Endothelial cell of umbilical vein (primary cell): ENCODE results near the gene ICA1L. TPM values are rescaled to one million over a fixed set of nuclear protein-coding genes. Genes with fewer than 3 reads are reported as not detected.

Experiments used
- BruUV-seq: library from RNA; stranded (reverse); fragments of 400-500 nt; replicated peaks from 2 replicates; lab custom pipeline; 2021; lab: Mats Ljungman, UMichigan
- CTCF ChIA-PET: fragments of 300-600, 350-600 bp; sonication (Branson Sonifier 250); formaldehyde crosslinking; loops from one replicate; lab custom pipeline; 2021; ENCODE audit warnings: antibody characterized with exemption, inconsistent platforms; lab: Charles Lee
- POLR2A ChIA-PET: fragments of 300-600, 350-600 bp; sonication (Branson Sonifier 250); formaldehyde crosslinking; loops from one replicate; lab custom pipeline; 2021; ENCODE audit warnings: antibody characterized with exemption, inconsistent platforms; lab: Charles Lee
- DNase-seq: peaks from one replicate; pipeline ENCODE4 v3.0.0-alpha.2; 2011; ENCODE audit warnings: low read depth, low spot score
- FAIRE-seq: peaks from 2 replicates; lab custom pipeline; 2011; peaks lifted over from hg19 to GRCh38; lab: Jason Lieb, UNC
- H2AFZ ChIP-seq: 2 replicates; pipeline ENCODE4 v1.6.0; 2012; ENCODE audit warnings: low read depth, low read length, control low read depth, inconsistent platforms
- H3K27ac ChIP-seq: 2 replicates; pipeline ENCODE4 v1.5.1; 2011; ENCODE audit warnings: low read depth, mild to moderate bottlenecking, control low read depth, low read length, moderate library complexity; ENCODE audit not compliant: insufficient read depth
- H3K27me3 ChIP-seq, 2 experiments: 2 replicates each; pipeline versions ENCODE4 v1.6.0 to v1.6.1; 2011; ENCODE audit warnings: low read length in 2 of 2, mixed read lengths in 1 of 2; ENCODE audit not compliant: control insufficient read depth in 2 of 2, insufficient read depth in 2 of 2
- H3K36me3 ChIP-seq, 2 experiments: 2 replicates in 1 of 2; 3 replicates in 1 of 2; pipeline ENCODE4 v1.5.1; 2011; ENCODE audit warnings: low read length in 2 of 2, mild to moderate bottlenecking in 1 of 2, moderate library complexity in 1 of 2; ENCODE audit not compliant: control insufficient read depth in 2 of 2, insufficient read depth in 2 of 2; ENCODE audit errors: extremely low read depth in 1 of 2
- H3K4me1 ChIP-seq: 3 replicates; pipeline ENCODE4 v1.5.1; 2011; ENCODE audit warnings: mild to moderate bottlenecking, low read length; ENCODE audit not compliant: control insufficient read depth, insufficient read depth; ENCODE audit errors: extremely low read depth
- H3K4me2 ChIP-seq: 2 replicates; pipeline ENCODE4 v1.6.1; 2011; ENCODE audit warnings: low read length, control low read depth, mixed read lengths; ENCODE audit not compliant: insufficient read depth
- H3K4me3 ChIP-seq, 3 experiments: fragments of 200-600 bp in 1 of 3; sonication (generic), shearing (Covaris generic) in 1 of 3; replicated peaks in 1 of 3; 2 replicates each; pipeline ENCODE4 v1.5.1; 2011 to 2016; ENCODE audit warnings: control low read depth in 3 of 3, low read length in 3 of 3, mild to moderate bottlenecking in 2 of 3, inconsistent platforms in 1 of 3, low read depth in 1 of 3, moderate library complexity in 1 of 3; ENCODE audit not compliant: insufficient read depth in 1 of 3
- H3K79me2 ChIP-seq: 2 replicates; pipeline ENCODE4 v1.6.0; 2012; ENCODE audit warnings: low read length, inconsistent platforms; ENCODE audit not compliant: control insufficient read depth, insufficient read depth
- H3K9ac ChIP-seq: replicated peaks from 2 replicates; pipeline ENCODE3; 2011; ENCODE audit warnings: low read length, control low read depth; ENCODE audit not compliant: insufficient read depth; ENCODE audit errors: extremely low read depth
- H3K9me1 ChIP-seq: replicated peaks from 3 replicates; pipeline ENCODE4 v1.6.0; 2011; ENCODE audit warnings: mild to moderate bottlenecking, low read length; ENCODE audit not compliant: control insufficient read depth, insufficient read depth; ENCODE audit errors: extremely low read depth
- H3K9me3 ChIP-seq: replicated peaks from 2 replicates; pipeline ENCODE4 v1.5.1; 2012; ENCODE audit warnings: low read length, inconsistent platforms; ENCODE audit not compliant: control insufficient read depth, insufficient read depth
- H4K20me1 ChIP-seq: replicated peaks from 2 replicates; pipeline ENCODE3; 2011; ENCODE audit warnings: mild to moderate bottlenecking, low read length; ENCODE audit not compliant: control insufficient read depth, insufficient read depth; ENCODE audit errors: extremely low read depth
- CTCF ChIP-seq, 2 donors: IDR thresholded peaks; 1 replicate in 1 of 2; 2 replicates in 1 of 2; pipeline ENCODE4 v1.5.1; 2011; ENCODE audit warnings: low read length in 2 of 2, mild to moderate bottlenecking in 2 of 2, moderate library complexity in 2 of 2, control low read depth in 1 of 2, inconsistent platforms in 1 of 2, low read depth in 1 of 2; ENCODE audit not compliant: insufficient read depth in 1 of 2; ENCODE audit errors: extremely low read depth in 1 of 2
- EZH2 ChIP-seq: IDR thresholded peaks from 2 replicates; pipeline ENCODE4 v1.6.1; 2012; ENCODE audit warnings: borderline replicate concordance, low read depth, mild to moderate bottlenecking, moderate library complexity, low read length, inconsistent platforms; ENCODE audit not compliant: severe bottlenecking
- FOS ChIP-seq: IDR thresholded peaks from 2 replicates; pipeline ENCODE4 v1.6.1; 2011; ENCODE audit warnings: mild to moderate bottlenecking, low read length, moderate library complexity, borderline replicate concordance; ENCODE audit not compliant: insufficient read depth
- GATA2 ChIP-seq: IDR thresholded peaks from 2 replicates; pipeline ENCODE4 v1.7.0; 2011; ENCODE audit warnings: low read depth, mild to moderate bottlenecking, moderate library complexity, mixed read lengths, low read length; ENCODE audit not compliant: insufficient read length, insufficient read depth
- JUN ChIP-seq: IDR thresholded peaks from 2 replicates; pipeline ENCODE4 v1.6.1; 2011; ENCODE audit warnings: borderline replicate concordance, low read depth; ENCODE audit not compliant: insufficient read length, insufficient read depth
- MAX ChIP-seq: IDR thresholded peaks from 2 replicates; pipeline ENCODE4 v1.6.1; 2011; ENCODE audit not compliant: insufficient read depth, insufficient read length
- MYC ChIP-seq: IDR thresholded peaks from one replicate; pipeline ENCODE4 v1.6.1; 2011; ENCODE audit warnings: mild to moderate bottlenecking, low read depth, low read length
- POLR2A ChIP-seq: IDR thresholded peaks from 2 replicates; pipeline ENCODE4 v1.6.1; 2012; ENCODE audit warnings: low read depth, mild to moderate bottlenecking, control low read depth, low read length
- POLR2AphosphoS5 ChIP-seq: IDR thresholded peaks from 2 replicates; pipeline ENCODE4 v1.6.1; 2012; ENCODE audit warnings: low read depth, mild to moderate bottlenecking, control low read depth, low read length, moderate library complexity; ENCODE audit not compliant: insufficient read depth
- dilution Hi-C: fragments of 300-500 bp; cut with MboI; formaldehyde crosslinking; loops from one replicate; pipeline ENCODE4 v1.15.0; 2019; ENCODE audit warnings: low sequenced_read_pairs; ENCODE audit not compliant: extremely low pct_ligation_motif_present
- intact Hi-C: fragments of 100-400 bp; cut with micrococcal nuclease; formaldehyde crosslinking; loops from one replicate; pipeline ENCODE4 v1.10.0; 2022
- polyA plus RNA-seq, 4 experiments: library from polyadenylated mRNA; depleted of rRNA in 3 of 4; stranded (reverse) in 3 of 4; unstranded in 1 of 4; fragments of >200 nt; gene quantifications; 2 replicates each; pipeline versions ENCODE4 v1.2.1 to v1.2.3, GENCODE V29; 2011 to 2012; ENCODE audit warnings: missing spikeins in 1 of 4
- total RNA-seq: library from RNA; stranded (reverse); gene quantifications from 2 replicates; pipeline ENCODE4 v1.2.3, GENCODE V29; 2021

The ICA1L gene
- total and polyA plus RNA-seq, 2 donors (not counting 3 experiments of a cell fraction or from before 2014, with no cell fraction given), result 1.6 to 3.7 TPM

- TF ChIP-seq GATA2 (no peak), POLR2A (no peak), MAX (no peak), EZH2 (no peak), JUN (no peak), POLR2AphosphoS5 (no peak), FOS (no peak), MYC (no peak), CTCF (IDR thresholded peaks at IDR 0.05; ENCODE audit: extremely low read depth in 1 of 2, insufficient read depth in 1 of 2, low read depth in 1 of 2, low read length in 2 of 2) (no peak)
- BruUV-seq, result no TSS peak
- Histone ChIP-seq H2AFZ (no peak overlapping the region), H4K20me1 (no peaks in the 10 kb centered on the region), H3K4me2 (no peak overlapping the region), H3K9ac (no peak overlapping the region), H3K36me3 (no peaks in the 10 kb centered on the region), H3K9me1 (no peaks in the 10 kb centered on the region), H3K27ac (no peak overlapping the region), H3K79me2 (no peaks in the 10 kb centered on the region), H3K9me3 (no peaks in the 10 kb centered on the region), H3K4me3 (no peak overlapping the region), H3K4me1 (no peaks in the 10 kb centered on the region), H3K27me3 (no peaks in the 10 kb centered on the region)
- DNase-seq, result no peak
- dilution Hi-C loops (no loop called here), intact Hi-C loops (no loop called here)
- ChIA-PET POLR2A (no interaction called here), CTCF (interaction anchor here (1.0 kb wide), 1 partner anchor 75 kb away, joined by 3 read pairs; no protein-coding TSS in a partner anchor)
- FAIRE-seq, result no peak
Observed at GRCh38 chr2:202726070-202726469, 145.5 kb downstream of the ICA1L start.
